Endometrium (tissue), 2 donors: Measurements from ENCODE around the gene IL5.

ENCODE experiments used
- FAIRE-seq: peaks from 2 replicates; lab custom pipeline; 2012; peaks lifted over from hg19 to GRCh38; lab: Jason Lieb, UNC
- donor health status: control.
- donor health status: control.

IL5 gene

DNA sequence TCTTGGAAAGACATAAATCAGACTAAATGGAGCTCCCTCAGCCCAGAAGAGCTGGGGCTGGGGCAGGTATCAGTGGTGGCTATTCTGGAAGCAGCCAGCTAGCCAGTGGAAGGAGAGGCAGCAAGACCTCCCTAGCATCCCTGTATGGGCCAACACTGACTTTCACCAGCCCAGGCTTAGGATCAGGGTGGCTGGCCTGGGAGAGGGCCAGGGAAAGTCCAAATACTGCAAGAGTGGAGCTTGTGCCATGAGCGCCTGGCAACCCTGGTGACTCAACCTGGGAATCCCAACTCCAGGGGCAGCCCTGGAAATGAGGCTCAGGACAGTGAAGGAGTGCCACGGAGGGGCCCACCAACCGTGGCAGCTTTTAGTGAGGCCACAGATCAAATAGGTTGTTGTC, 45.2 kb downstream of the IL5 start:
- FAIRE-seq = no peak

DNA sequence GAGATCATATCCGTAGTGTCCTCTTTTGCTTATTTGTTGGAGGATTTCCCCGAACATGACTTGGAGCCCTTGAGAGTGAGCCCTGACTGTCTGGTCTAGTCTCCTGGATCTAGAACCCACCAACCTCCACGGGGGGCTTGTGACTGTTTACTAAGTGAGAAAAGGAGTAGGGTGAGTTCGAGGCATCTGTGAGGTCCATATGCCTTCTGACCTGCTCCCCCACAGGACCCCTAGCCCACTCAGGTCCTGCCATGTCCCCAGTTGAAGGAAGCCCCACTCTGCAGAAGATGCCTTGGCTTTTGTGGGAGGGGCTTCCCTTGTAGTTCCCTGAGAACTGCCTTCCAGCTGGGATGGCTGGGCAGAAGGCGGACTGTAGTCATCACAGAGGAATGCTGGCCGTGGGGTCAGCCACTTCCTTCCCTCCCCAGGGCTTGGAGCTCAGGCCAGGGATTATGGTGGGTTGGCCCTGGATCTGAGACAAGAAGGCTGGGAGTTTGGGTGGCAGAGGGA, 45.8 kb downstream of the IL5 start:
- no peak for FAIRE-seq

DNA sequence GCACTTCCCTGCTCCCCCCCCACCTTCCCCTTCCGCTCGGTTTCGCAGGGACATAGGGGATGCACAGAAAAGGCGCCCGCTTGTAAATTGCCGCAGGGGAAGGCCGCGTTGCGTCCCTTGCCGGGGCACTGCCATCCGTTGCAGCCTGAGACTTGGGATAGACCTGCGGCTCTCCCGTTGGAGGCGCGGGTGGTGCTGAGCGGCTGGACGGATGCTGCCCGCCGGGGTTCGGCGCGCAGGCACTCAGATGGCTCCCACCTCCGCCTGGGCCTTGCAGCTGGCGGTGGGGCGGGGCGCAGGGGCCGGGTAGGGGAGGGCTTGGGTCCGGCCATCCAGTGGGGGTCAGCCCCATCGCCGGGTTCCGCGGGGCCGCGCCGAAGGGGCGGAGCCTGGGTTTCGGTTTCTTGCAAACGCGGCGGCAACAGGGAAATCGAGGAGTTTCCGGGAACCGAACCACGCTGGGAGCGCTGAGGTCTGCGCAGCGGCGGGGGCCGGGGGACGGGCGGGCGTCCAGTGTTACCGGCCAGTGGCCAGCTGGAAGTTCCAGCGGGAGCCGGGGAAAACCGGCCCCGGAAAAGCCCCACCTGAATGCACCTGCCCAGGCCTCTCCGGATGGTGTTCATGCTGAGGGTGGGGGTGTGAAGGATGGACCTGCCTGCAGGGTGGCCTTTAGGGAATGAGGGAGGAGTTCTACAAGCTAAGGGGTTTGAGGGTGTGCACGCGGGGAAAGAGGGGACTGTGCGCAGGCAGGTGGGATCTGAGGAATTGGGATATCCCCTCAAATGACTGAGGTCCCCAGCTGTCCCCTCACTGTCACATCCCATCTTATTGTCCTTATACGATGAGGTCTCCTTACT, 46.5 kb downstream of the IL5 start:
- no peak for FAIRE-seq

DNA sequence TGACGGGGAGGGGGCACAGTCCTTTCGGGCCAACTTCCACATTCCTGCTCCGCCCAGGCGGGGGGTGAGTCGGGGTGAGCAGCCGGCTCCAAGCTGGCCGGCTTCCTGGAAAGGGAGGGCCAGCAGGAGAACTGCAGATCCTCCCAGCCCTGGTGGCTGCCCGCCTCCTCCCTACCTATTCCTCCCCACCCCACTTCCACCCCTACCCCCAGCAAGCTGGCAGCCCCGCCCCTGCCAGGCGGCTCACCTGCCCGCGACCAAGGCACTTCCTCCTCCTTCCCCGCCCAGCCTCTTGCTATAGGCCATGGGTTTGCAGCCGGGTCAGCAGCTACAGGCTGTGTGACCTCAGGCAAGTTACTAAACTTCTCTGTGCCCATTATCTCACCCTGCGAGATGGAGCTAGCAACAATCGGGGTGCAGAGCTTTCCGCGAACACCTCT, 47.1 kb downstream of the IL5 start:
- no peak for FAIRE-seq

GRCh38 chr5:132495667-132496190, 47.6 kb downstream of the IL5 start:
- peak; percentile 71 for FAIRE-seq

- FAIRE-seq = no peak
Measured at GRCh38 chr5:132493821-132494220, 49.5 kb downstream of the IL5 start.

- FAIRE-seq = no peak
Measured at GRCh38 chr5:132493241-132493640, 50.1 kb downstream of the IL5 start.

- no peak for FAIRE-seq
Measured at GRCh38 chr5:132492386-132493125, 50.8 kb downstream of the IL5 start.
